ENCODE results near the gene SEC14L2.

The SEC14L2 gene

GRCh38 chr22:30373331-30374325, 23.2 kb upstream of the SEC14L2 start:
- no peak for TF ChIP-seq CTCF (IDR thresholded peaks at IDR 0.05; ENCODE audit: low read depth, low read length, missing control alignments)
- no peak overlapping the region for H3K4me3 ChIP-seq (replicated peaks; ENCODE audit: low read depth, low read length)
- no peak for DNase-seq (ENCODE audit: extremely low read depth, low read depth)

- H3K4me3 ChIP-seq (replicated peaks; ENCODE audit: low read depth, low read length) = no peak overlapping the region
- TF ChIP-seq CTCF (IDR thresholded peaks at IDR 0.05; ENCODE audit: low read depth, low read length, missing control alignments) = no peak
- no peak for DNase-seq (ENCODE audit: extremely low read depth, low read depth)
Measured at GRCh38 chr22:30375312-30375849, 21.4 kb upstream of the SEC14L2 start.

GRCh38 chr22:30380011-30380410, 16.8 kb upstream of the SEC14L2 start:
- TF ChIP-seq CTCF (IDR thresholded peaks at IDR 0.05; ENCODE audit: low read depth, low read length, missing control alignments) = no peak
- DNase-seq (ENCODE audit: extremely low read depth, low read depth) = no peak
- no peak overlapping the region for H3K4me3 ChIP-seq (replicated peaks; ENCODE audit: low read depth, low read length)

GRCh38 chr22:30381264-30381663, 15.6 kb upstream of the SEC14L2 start:
- no peak for TF ChIP-seq CTCF (IDR thresholded peaks at IDR 0.05; ENCODE audit: low read depth, low read length, missing control alignments)
- no peak overlapping the region for H3K4me3 ChIP-seq (replicated peaks; ENCODE audit: low read depth, low read length)
- DNase-seq (ENCODE audit: extremely low read depth, low read depth) = no peak

GRCh38 chr22:30382340-30382739, 14.5 kb upstream of the SEC14L2 start:
- TF ChIP-seq CTCF (IDR thresholded peaks at IDR 0.05; ENCODE audit: low read depth, low read length, missing control alignments) = no peak
- DNase-seq (ENCODE audit: extremely low read depth, low read depth) = no peak
- no peak overlapping the region for H3K4me3 ChIP-seq (replicated peaks; ENCODE audit: low read depth, low read length)

GRCh38 chr22:30383061-30383460, 13.8 kb upstream of the SEC14L2 start:
- TF ChIP-seq CTCF (IDR thresholded peaks at IDR 0.05; ENCODE audit: low read depth, low read length, missing control alignments) = no peak
- no peak for DNase-seq (ENCODE audit: extremely low read depth, low read depth)
- no peak overlapping the region for H3K4me3 ChIP-seq (replicated peaks; ENCODE audit: low read depth, low read length)

All from HFF-Myc (cell line).